ENCODE data around the gene CROCC2. TPM values are rescaled to one million over a fixed set of nuclear protein-coding genes. Genes with fewer than 3 reads are reported as not detected.

Gene CROCC2
- total and polyA plus RNA-seq, 10 of the 15 experiments (the other 5 are each of a cell fraction or from before 2014, with no cell fraction given) = not detected

GRCh38 chr2:241041589-241042158, 135.5 kb downstream of the CROCC2 start:
- H3K4me1 ChIP-seq (ENCODE audit: control insufficient read depth, insufficient read depth, low read length) = peaks cover 51% of the 10 kb centered on the region
- intact Hi-C loops (cut with micrococcal nuclease; ENCODE audit: unreplicated experiment) (no loop called here), in situ Hi-C loops (cut with MboI) (no loop called here)
- H3K36me3 ChIP-seq (ENCODE audit: control insufficient read depth in 2 of 2, insufficient read depth in 2 of 2, low read length in 1 of 2) = no peaks in the 10 kb centered on the region
- ATAC-seq (peak; percentile 79), DNase-seq (ENCODE audit: low read depth, low spot score) (peak; percentile 86), FAIRE-seq (peak; percentile 99)
- CTCF ChIA-PET = no interaction called here
- H2AFZ ChIP-seq (ENCODE audit: control insufficient read depth, low read depth, low read length) = peak overlapping the region; percentile 35
- H3K9me3 ChIP-seq (replicated peaks; ENCODE audit: control insufficient read depth, insufficient read depth, low read length) = no peaks in the 10 kb centered on the region
- H3K79me2 ChIP-seq (ENCODE audit: control insufficient read depth, insufficient read depth, low read length) = no peaks in the 10 kb centered on the region
- H3K4me3 ChIP-seq = peak overlapping the region; percentile 28; the same call in 1 of the 2 replicates
- RAD21 ChIA-PET (ENCODE audit: unreplicated experiment) = interaction anchor here (1.0 kb wide), 1 partner anchor 22 kb away, joined by 3 read pairs; no protein-coding TSS in a partner anchor
- peak overlapping the region; percentile 82 for H3K27ac ChIP-seq (ENCODE audit: control insufficient read depth, insufficient read depth)
- peak overlapping the region; percentile 68; the same call in 1 of the 2 replicates for H3K9ac ChIP-seq (ENCODE audit: control insufficient read depth, insufficient read depth, low read length)
- no peaks in the 10 kb centered on the region for H3K27me3 ChIP-seq (replicated peaks in 1 of 2; ENCODE audit: control insufficient read depth in 2 of 2, insufficient read depth in 2 of 2, low read length in 1 of 2)
- no TSS peak for BruUV-seq (replicated peaks)
- no peaks in the 10 kb centered on the region for H4K20me1 ChIP-seq (ENCODE audit: control insufficient read depth, insufficient read depth)
- 2% methylated on average over 5 of the region's 5 CpGs for WGBS (ENCODE audit: insufficient coverage, insufficient replicate concordance, low lambda C conversion rate, missing lambda C conversion rate)
- peak overlapping the region; percentile 56 for H3K4me2 ChIP-seq (ENCODE audit: control insufficient read depth, insufficient read depth)
- SMC1A ChIA-PET (ENCODE audit: uncharacterized antibody, unreplicated experiment) = no interaction called here
- POLR2A ChIA-PET = interaction anchor here (1.4 kb wide), 1 partner anchor 18 kb away, joined by 3 read pairs; no protein-coding TSS in a partner anchor
- TF ChIP-seq PAX5 (IDR thresholded peaks at IDR 0.05; ENCODE audit: borderline replicate concordance, low read depth, low read length) (no peak), ZNF207 (IDR thresholded peaks at IDR 0.05; ENCODE audit: borderline replicate concordance) (no peak; the same call in 1 of the 2 replicates), FOXK2 (IDR thresholded peaks at IDR 0.05) (peak; percentile 84), HDAC2 (IDR thresholded peaks at IDR 0.05) (no peak), SKIL (IDR thresholded peaks at IDR 0.05; ENCODE audit: low read depth, poor library complexity, severe bottlenecking) (peak; percentile 90), ATF3 (IDR thresholded peaks at IDR 0.05; ENCODE audit: borderline replicate concordance, extremely low read depth, low read depth, low read length) (no peak), ZBTB11 (CRISPR knock-in tag; IDR thresholded peaks at IDR 0.05) (no peak), NKRF (conservative IDR thresholded peaks at IDR 0.05) (0 out of 2 replicates have a peak, but pooled peaks have one; percentile 26), HSF1 (IDR thresholded peaks at IDR 0.05; ENCODE audit: low read depth, low read length) (no peak), SREBF2 (IDR thresholded peaks at IDR 0.05; ENCODE audit: low read length) (no peak), NFIC (IDR thresholded peaks at IDR 0.05; ENCODE audit: low read depth, low read length) (peak; percentile 53), DPF2 (IDR thresholded peaks at IDR 0.05) (peak; percentile 86), KLF5 (IDR thresholded peaks at IDR 0.05; ENCODE audit: partially characterized antibody) (peak; percentile 45), ETV6 (conservative IDR thresholded peaks at IDR 0.05 in 1 of 2, IDR thresholded peaks at IDR 0.05 in 1 of 2; ENCODE audit: borderline replicate concordance in 1 of 2, low read depth in 1 of 2) (no peak)

Measured in GM12878 (cell line).